Measurements from ENCODE around the gene UBTF.

- TF ChIP-seq, protein P1, sequence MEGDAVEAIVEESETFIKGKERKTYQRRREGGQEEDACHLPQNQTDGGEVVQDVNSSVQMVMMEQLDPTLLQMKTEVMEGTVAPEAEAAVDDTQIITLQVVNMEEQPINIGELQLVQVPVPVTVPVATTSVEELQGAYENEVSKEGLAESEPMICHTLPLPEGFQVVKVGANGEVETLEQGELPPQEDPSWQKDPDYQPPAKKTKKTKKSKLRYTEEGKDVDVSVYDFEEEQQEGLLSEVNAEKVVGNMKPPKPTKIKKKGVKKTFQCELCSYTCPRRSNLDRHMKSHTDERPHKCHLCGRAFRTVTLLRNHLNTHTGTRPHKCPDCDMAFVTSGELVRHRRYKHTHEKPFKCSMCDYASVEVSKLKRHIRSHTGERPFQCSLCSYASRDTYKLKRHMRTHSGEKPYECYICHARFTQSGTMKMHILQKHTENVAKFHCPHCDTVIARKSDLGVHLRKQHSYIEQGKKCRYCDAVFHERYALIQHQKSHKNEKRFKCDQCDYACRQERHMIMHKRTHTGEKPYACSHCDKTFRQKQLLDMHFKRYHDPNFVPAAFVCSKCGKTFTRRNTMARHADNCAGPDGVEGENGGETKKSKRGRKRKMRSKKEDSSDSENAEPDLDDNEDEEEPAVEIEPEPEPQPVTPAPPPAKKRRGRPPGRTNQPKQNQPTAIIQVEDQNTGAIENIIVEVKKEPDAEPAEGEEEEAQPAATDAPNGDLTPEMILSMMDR (IDR thresholded peaks at IDR 0.05; ENCODE audit: borderline replicate concordance, extremely low read depth, low read length, poor library complexity, severe bottlenecking): no peak
- no peak for TF ChIP-seq EZH2 (IDR thresholded peaks at IDR 0.05; ENCODE audit: borderline replicate concordance, low read depth, low read length, severe bottlenecking)
Measured at GRCh38 chr17:44258811-44259351, 39.4 kb upstream of the UBTF start.

Measured in DND-41 (cell line).